Measurements from ENCODE around the gene DYRK3.

Gene DYRK3

DNA sequence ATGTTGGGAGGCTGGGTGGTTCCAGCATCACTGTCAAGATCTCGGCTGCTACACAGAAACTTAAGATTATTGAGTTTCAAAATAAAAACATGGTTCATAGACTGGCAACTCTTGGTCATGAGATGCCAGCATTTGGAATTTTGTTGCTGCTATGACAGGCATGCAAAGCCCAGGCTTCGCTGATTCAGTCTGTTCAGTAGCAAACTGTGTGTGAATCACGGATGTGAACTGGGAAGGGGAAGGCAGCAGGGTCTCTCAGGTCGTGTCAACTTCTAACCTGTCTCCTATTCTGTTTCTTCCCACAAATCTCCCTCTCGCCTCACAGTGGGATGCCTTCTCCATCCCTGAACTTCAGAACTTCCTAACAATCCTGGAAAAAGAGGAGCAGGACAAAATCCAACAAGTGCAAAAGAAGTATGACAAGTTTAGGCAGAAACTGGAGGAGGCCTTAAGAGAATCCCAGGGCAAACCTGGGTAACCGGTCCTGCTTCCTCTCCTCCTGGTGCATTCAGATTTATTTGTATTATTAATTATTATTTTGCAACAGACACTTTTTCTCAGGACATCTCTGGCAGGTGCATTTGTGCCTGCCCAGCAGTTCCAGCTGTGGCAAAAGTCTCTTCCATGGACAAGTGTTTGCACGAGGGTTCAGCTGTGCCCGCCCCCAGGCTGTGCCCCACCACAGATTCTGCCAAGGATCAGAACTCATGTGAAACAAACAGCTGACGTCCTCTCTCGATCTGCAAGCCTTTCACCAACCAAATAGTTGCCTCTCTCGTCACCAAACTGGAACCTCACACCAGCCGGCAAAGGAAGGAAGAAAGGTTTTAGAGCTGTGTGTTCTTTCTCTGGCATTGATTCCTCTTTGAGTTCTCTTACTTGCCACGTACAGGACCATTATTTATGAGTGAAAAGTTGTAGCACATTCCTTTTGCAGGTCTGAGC, 48.6 kb upstream of the DYRK3 start:
- Histone ChIP-seq H3K27ac (ENCODE audit: extremely low read depth, low read depth, low read length) (no peak overlapping the region), H3K4me3 (ENCODE audit: low read depth, low read length) (no peak overlapping the region), H3K36me3 (ENCODE audit: control insufficient read depth in 2 of 2, insufficient read depth in 1 of 2, low read length in 2 of 2) (peaks cover under 1 to 80% of the 10 kb centered on the region in 2 experiments; a peak in 1 of 3 replicates), H3K4me1 (ENCODE audit: control insufficient read depth, insufficient read depth, low read length) (no peaks in the 10 kb centered on the region), H3K9me3 (ENCODE audit: control insufficient read depth, insufficient read depth, low read depth, low read length) (no peaks in the 10 kb centered on the region)
- no peak for TF ChIP-seq ZNF404 (tag by site-specific recombination; IDR thresholded peaks at IDR 0.05)
- no peak for TF ChIP-seq REST (tag by site-specific recombination; IDR thresholded peaks at IDR 0.05)
- no peak for TF ChIP-seq KLF10 (tag by site-specific recombination; IDR thresholded peaks at IDR 0.05)
- TF ChIP-seq ZNF660 (tag by site-specific recombination; IDR thresholded peaks at IDR 0.05): no peak
- TF ChIP-seq ZNF266 (tag by site-specific recombination; IDR thresholded peaks at IDR 0.05; ENCODE audit: low read depth): no peak
- no peak for TF ChIP-seq ZBTB20 (tag by site-specific recombination; IDR thresholded peaks at IDR 0.05)
- no peak for TF ChIP-seq ZNF114 (tag by site-specific recombination; IDR thresholded peaks at IDR 0.05)
- no peak for TF ChIP-seq ZNF426 (tag by site-specific recombination; IDR thresholded peaks at IDR 0.05)
- TF ChIP-seq ZNF16 (tag by site-specific recombination; IDR thresholded peaks at IDR 0.05; ENCODE audit: low read depth): no peak
- TF ChIP-seq ZNF518A (tag by site-specific recombination; conservative IDR thresholded peaks at IDR 0.05; ENCODE audit: low read depth): no peak
- TF ChIP-seq ZNF157 (tag by site-specific recombination; IDR thresholded peaks at IDR 0.05): no peak
- TF ChIP-seq ZNF214 (tag by site-specific recombination; IDR thresholded peaks at IDR 0.05; ENCODE audit: borderline replicate concordance): no peak
- no peak for TF ChIP-seq ZNF629 (tag by site-specific recombination; IDR thresholded peaks at IDR 0.05)
- TF ChIP-seq ZNF280D (tag by site-specific recombination; IDR thresholded peaks at IDR 0.05): no peak
- no peak for TF ChIP-seq ZNF302 (tag by site-specific recombination; IDR thresholded peaks at IDR 0.05; ENCODE audit: low read depth)
- ChIA-PET POLR2A (no interaction called here), CTCF (interaction anchor here (0.6 to 6.8 kb wide), 9 partner anchors 20 to 107 kb away, joined by 3 to 115 read pairs (median 18); no protein-coding TSS in a partner anchor)
